H1 (cell line): ENCODE results near the gene CACNA1C. TPM values are rescaled to one million over a fixed set of nuclear protein-coding genes. Genes with fewer than 3 reads are reported as not detected.

ENCODE experiments used
- JUND ChIP-seq: IDR thresholded peaks from 2 replicates; pipeline ENCODE4 v1.6.1; 2011; ENCODE audit warnings: mild to moderate bottlenecking, improper control_type of control experiment, low read length
- KDM4A ChIP-seq: IDR thresholded peaks from one replicate; pipeline ENCODE4 v1.7.1; 2012; ENCODE audit warnings: low read depth, mild to moderate bottlenecking, moderate library complexity, low read length, inconsistent platforms; ENCODE audit not compliant: severe bottlenecking
- polyA plus RNA-seq, 7 experiments: library from polyadenylated mRNA; depleted of rRNA in 3 of 7; stranded (reverse) in 5 of 7; unstranded in 2 of 7; fragments of >200 nt in 5 of 7; fragments of 200-250 nt in 2 of 7; gene quantifications; 1 replicate in 5 of 7; 2 replicates in 1 of 7; 4 replicates in 1 of 7; pipeline versions ENCODE4 v1.2.1 to v1.2.3, GENCODE V29; 2011 to 2013; ENCODE audit warnings: missing spikeins in 2 of 7, mixed read lengths in 2 of 7
- total RNA-seq: library from RNA; stranded (reverse); fragmentation: NEBNext Ultra II Directional; extraction: Animal tissue kit (Norgen Biotek cat#: 25700); gene quantifications from 2 replicates; pipeline ENCODE4 v1.2.1, GENCODE V29; 2021

Gene CACNA1C
- total and polyA plus RNA-seq, 2 of the 8 experiments (the other 6 are each of a cell fraction or from before 2014, with no cell fraction given): 1.3 TPM

DNA sequence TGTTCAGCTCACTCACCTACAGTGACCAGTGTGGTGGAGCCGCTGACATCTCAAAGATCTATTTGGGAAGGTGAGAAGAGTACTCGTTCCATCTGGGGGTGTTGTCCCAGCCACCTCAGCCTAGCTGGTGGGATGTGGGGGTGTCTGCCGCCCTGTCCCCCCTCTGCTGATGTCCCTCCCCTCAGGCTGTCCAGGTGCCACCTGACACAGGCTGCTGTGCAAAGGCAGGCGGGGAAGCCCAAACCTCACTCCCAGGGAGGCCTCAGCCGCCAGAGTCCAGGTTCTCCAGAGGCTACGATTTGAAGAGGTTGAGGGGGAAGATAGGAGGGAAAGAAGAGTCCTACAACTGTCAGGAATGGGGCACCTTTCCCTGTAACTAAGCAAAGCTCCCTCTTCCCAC, 690.7 kb downstream of the CACNA1C start (continued):
- TF ChIP-seq KDM4A (no peak), JUND (no peak)
- TF ChIP-seq, all 59 proteins: peak for 0
